WTC11 (cell line): ENCODE measurements around the gene RECQL5.

Source experiments
- ELF4 ChIP-seq: sonication (generic); formaldehyde crosslinking; IDR thresholded peaks from 2 replicates; pipeline ENCODE4 v1.8.1; 2022; ENCODE audit warnings: low read depth, mild to moderate bottlenecking, moderate library complexity, missing genetic modification reagents
- MYBL2 ChIP-seq: sonication (generic); formaldehyde crosslinking; IDR thresholded peaks from 2 replicates; pipeline ENCODE4 v1.8.1; 2023; ENCODE audit warnings: mild to moderate bottlenecking, moderate library complexity, missing genetic modification reagents
- RORB ChIP-seq: fragments of 250-450 bp; sonication (Bioruptor Pico); IDR thresholded peaks from 2 replicates; pipeline ENCODE4 v1.9.0; 2021; ENCODE audit warnings: mild to moderate bottlenecking
- SP1 ChIP-seq: sonication (generic); formaldehyde crosslinking; conservative IDR thresholded peaks from 2 replicates; pipeline ENCODE4 v1.8.1; 2022; ENCODE audit warnings: missing genetic modification reagents
- TF ChIP-seq, protein P1 (sequence below): fragments of 200-600 bp; IDR thresholded peaks from 2 replicates; pipeline ENCODE4 v1.8.0; 2022; ENCODE audit warnings: antibody characterized with exemption
- TF ChIP-seq, protein P2 (sequence below): sonication (generic); formaldehyde crosslinking; IDR thresholded peaks from 2 replicates; pipeline ENCODE4 v1.8.1; 2022; ENCODE audit warnings: low read depth, missing genetic modification reagents, borderline replicate concordance
- TF ChIP-seq, protein P3 (sequence below): fragments of 250-450 bp; sonication (Bioruptor Pico); IDR thresholded peaks from 2 replicates; pipeline ENCODE4 v1.9.0; 2021; ENCODE audit warnings: mild to moderate bottlenecking, borderline replicate concordance
- TF ChIP-seq, protein P4 (sequence below): sonication (generic); formaldehyde crosslinking; IDR thresholded peaks from 2 replicates; pipeline ENCODE4 v1.8.0; 2023; ENCODE audit warnings: missing genetic modification reagents
- TF ChIP-seq, protein P5 (sequence below): sonication (generic); formaldehyde crosslinking; conservative IDR thresholded peaks from 2 replicates; pipeline ENCODE4 v1.8.1; 2022; ENCODE audit warnings: mild to moderate bottlenecking, missing genetic modification reagents
- TF ChIP-seq, protein P6 (sequence below): sonication (generic); formaldehyde crosslinking; IDR thresholded peaks from 2 replicates; pipeline ENCODE4 v1.8.0; 2022; ENCODE audit warnings: missing genetic modification reagents

DNA sequence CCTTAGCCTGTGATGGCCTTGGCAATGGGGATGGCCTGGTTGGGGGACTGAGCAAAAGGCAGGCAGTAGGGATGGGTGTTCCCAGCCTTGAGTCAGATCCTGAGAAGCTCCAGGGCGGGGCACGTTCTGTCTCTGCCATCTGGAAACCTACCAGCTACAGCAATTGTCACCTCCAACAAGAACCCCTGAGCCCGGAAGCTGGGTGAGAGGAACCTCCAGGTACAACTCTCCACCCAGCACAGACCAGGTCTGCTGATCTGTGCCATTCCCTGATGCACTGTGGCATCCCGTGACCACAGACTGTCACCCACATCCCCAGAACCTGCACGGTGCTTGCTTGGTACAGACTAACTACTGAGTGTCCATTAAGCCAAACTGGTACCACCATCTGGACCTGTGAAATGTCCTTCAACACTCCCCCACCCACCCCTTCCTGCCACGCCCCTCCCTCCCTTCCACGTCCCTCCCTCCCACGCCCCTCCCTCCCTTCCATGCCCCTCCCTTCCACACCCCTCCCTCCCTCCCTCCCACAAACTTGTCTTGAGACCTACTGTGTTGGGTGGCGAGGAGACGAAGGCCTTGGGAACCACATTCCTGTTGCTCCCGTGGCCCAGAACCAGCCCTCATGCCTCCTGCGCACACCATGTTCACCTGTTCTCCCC is 62.8 kb downstream of the RECQL5 start:
- TF ChIP-seq, protein P1, sequence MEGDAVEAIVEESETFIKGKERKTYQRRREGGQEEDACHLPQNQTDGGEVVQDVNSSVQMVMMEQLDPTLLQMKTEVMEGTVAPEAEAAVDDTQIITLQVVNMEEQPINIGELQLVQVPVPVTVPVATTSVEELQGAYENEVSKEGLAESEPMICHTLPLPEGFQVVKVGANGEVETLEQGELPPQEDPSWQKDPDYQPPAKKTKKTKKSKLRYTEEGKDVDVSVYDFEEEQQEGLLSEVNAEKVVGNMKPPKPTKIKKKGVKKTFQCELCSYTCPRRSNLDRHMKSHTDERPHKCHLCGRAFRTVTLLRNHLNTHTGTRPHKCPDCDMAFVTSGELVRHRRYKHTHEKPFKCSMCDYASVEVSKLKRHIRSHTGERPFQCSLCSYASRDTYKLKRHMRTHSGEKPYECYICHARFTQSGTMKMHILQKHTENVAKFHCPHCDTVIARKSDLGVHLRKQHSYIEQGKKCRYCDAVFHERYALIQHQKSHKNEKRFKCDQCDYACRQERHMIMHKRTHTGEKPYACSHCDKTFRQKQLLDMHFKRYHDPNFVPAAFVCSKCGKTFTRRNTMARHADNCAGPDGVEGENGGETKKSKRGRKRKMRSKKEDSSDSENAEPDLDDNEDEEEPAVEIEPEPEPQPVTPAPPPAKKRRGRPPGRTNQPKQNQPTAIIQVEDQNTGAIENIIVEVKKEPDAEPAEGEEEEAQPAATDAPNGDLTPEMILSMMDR = no peak
- TF ChIP-seq ELF4 (CRISPR knock-in tag) (no peak), SP1 (CRISPR knock-in tag) (no peak), MYBL2 (CRISPR knock-in tag) (no peak), RORB (CRISPR knock-in tag) (no peak)
- TF ChIP-seq, protein P2, sequence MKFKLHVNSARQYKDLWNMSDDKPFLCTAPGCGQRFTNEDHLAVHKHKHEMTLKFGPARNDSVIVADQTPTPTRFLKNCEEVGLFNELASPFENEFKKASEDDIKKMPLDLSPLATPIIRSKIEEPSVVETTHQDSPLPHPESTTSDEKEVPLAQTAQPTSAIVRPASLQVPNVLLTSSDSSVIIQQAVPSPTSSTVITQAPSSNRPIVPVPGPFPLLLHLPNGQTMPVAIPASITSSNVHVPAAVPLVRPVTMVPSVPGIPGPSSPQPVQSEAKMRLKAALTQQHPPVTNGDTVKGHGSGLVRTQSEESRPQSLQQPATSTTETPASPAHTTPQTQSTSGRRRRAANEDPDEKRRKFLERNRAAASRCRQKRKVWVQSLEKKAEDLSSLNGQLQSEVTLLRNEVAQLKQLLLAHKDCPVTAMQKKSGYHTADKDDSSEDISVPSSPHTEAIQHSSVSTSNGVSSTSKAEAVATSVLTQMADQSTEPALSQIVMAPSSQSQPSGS (CRISPR knock-in tag) = no peak
- TF ChIP-seq, protein P3, sequence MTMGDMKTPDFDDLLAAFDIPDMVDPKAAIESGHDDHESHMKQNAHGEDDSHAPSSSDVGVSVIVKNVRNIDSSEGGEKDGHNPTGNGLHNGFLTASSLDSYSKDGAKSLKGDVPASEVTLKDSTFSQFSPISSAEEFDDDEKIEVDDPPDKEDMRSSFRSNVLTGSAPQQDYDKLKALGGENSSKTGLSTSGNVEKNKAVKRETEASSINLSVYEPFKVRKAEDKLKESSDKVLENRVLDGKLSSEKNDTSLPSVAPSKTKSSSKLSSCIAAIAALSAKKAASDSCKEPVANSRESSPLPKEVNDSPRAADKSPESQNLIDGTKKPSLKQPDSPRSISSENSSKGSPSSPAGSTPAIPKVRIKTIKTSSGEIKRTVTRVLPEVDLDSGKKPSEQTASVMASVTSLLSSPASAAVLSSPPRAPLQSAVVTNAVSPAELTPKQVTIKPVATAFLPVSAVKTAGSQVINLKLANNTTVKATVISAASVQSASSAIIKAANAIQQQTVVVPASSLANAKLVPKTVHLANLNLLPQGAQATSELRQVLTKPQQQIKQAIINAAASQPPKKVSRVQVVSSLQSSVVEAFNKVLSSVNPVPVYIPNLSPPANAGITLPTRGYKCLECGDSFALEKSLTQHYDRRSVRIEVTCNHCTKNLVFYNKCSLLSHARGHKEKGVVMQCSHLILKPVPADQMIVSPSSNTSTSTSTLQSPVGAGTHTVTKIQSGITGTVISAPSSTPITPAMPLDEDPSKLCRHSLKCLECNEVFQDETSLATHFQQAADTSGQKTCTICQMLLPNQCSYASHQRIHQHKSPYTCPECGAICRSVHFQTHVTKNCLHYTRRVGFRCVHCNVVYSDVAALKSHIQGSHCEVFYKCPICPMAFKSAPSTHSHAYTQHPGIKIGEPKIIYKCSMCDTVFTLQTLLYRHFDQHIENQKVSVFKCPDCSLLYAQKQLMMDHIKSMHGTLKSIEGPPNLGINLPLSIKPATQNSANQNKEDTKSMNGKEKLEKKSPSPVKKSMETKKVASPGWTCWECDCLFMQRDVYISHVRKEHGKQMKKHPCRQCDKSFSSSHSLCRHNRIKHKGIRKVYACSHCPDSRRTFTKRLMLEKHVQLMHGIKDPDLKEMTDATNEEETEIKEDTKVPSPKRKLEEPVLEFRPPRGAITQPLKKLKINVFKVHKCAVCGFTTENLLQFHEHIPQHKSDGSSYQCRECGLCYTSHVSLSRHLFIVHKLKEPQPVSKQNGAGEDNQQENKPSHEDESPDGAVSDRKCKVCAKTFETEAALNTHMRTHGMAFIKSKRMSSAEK (CRISPR knock-in tag) = no peak
- TF ChIP-seq, protein P4, sequence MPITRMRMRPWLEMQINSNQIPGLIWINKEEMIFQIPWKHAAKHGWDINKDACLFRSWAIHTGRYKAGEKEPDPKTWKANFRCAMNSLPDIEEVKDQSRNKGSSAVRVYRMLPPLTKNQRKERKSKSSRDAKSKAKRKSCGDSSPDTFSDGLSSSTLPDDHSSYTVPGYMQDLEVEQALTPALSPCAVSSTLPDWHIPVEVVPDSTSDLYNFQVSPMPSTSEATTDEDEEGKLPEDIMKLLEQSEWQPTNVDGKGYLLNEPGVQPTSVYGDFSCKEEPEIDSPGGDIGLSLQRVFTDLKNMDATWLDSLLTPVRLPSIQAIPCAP (CRISPR knock-in tag) = no peak
- TF ChIP-seq, protein P5, sequence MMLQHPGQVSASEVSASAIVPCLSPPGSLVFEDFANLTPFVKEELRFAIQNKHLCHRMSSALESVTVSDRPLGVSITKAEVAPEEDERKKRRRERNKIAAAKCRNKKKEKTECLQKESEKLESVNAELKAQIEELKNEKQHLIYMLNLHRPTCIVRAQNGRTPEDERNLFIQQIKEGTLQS (CRISPR knock-in tag) = no peak
- TF ChIP-seq, protein P6, sequence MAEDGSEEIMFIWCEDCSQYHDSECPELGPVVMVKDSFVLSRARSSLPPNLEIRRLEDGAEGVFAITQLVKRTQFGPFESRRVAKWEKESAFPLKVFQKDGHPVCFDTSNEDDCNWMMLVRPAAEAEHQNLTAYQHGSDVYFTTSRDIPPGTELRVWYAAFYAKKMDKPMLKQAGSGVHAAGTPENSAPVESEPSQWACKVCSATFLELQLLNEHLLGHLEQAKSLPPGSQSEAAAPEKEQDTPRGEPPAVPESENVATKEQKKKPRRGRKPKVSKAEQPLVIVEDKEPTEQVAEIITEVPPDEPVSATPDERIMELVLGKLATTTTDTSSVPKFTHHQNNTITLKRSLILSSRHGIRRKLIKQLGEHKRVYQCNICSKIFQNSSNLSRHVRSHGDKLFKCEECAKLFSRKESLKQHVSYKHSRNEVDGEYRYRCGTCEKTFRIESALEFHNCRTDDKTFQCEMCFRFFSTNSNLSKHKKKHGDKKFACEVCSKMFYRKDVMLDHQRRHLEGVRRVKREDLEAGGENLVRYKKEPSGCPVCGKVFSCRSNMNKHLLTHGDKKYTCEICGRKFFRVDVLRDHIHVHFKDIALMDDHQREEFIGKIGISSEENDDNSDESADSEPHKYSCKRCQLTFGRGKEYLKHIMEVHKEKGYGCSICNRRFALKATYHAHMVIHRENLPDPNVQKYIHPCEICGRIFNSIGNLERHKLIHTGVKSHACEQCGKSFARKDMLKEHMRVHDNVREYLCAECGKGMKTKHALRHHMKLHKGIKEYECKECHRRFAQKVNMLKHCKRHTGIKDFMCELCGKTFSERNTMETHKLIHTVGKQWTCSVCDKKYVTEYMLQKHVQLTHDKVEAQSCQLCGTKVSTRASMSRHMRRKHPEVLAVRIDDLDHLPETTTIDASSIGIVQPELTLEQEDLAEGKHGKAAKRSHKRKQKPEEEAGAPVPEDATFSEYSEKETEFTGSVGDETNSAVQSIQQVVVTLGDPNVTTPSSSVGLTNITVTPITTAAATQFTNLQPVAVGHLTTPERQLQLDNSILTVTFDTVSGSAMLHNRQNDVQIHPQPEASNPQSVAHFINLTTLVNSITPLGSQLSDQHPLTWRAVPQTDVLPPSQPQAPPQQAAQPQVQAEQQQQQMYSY (CRISPR knock-in tag) = no peak
